ENCODE measurements around the gene IL12RB1.

IL12RB1 gene

DNA sequence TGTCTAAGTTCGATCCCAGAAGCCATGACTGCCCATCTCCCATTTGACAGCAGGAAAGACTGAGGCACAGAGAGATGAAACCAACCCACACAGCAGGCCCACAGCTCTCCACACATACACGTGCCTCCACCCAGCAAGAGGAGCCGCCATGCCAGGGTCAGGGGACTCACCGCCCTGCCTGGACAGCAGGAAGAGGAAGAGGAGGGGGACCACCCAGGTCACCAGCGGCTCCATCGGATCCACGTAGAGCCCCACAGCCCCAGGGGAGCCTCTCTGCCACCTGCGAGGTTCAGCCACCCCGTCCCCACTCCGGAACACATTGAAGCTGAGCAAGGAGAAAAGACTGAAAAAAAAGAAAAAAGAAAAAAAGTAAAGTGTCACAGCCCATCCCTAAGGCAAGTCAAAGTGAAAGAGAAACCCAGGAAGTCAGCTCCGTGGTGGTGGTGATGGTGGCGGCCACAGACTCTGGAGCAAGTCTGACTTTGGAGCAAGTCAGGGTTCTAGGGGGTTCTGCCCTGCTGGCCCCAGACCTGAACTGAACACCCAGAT is at the start of gene IL12RB1:
IL12RB1 (minus strand) TSS at position 345 of the 549 bp plus-strand sequence; CDS start at position 234, 111 bp downstream.
- peak; percentile 54 for DNase-seq

DNA sequence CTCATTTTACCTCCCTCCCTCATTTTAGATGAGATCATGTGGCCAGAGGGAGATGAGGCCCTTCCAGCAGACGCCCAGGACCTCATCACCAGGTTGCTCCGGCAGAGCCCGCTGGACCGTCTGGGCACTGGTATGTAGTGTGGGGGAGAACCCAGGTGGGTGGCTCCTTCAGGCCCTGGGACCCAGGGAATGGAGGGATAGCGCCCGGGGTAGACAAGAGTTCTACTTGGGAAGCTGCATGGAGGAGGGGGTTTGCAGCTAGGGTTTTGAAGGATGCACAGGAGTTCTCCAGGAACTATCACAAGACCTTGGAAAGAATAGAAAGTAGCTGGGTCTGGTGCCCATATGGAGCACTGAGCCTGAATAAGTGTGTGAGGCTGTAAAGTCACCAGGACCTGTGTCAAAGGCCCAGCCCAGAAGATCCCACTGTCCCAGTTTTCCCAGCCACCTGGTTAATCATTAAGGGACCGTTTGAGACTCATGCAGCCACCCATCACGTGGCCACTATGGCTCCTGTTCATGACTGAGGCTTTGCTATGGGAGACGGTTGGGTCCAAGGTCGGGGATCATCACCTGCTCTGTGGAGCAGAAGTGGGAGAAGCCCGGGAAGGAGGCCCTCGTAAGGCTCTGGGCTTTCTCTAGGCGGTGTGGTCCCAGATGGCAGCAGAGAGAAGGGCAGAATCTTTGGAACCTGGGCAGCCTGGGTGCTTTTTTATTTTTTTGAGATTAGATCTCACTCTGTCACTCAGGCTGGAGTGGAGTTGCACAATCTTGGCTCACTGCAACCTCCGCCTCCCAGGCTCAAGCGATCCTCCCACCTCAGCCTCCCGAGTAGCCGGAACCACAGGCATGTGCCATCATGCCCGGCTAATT is 49.2 kb upstream of the IL12RB1 start:
- DNase-seq = no peak

- no peak for DNase-seq
Observed at GRCh38 chr19:18131841-18132596, 45.3 kb upstream of the IL12RB1 start.

GRCh38 chr19:18130523-18131242 is 43.9 kb upstream of the IL12RB1 start:
- no peak for DNase-seq

- no peak for DNase-seq
Observed at GRCh38 chr19:18128805-18129204, 42.1 kb upstream of the IL12RB1 start.

DNA sequence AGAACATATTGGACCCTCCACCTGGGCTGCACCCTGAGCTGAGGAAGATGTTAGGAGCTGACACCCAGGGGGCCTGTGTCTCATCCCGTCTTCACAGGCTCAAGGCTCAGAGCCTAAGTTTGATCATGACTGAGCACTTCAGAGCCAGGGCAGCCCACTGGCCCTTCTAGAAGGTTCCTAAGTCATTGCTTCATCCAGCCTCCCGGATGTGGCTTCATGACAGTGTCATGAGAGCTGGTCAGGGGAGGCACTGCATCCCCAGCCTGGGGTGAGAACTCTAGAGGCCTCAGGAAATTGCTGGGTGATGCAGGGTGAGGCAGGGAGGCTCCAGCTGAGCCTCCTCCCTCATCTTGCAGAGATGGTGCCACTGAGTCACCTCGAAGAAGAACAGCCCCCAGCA is 41.3 kb upstream of the IL12RB1 start:
- DNase-seq = no peak

DNA sequence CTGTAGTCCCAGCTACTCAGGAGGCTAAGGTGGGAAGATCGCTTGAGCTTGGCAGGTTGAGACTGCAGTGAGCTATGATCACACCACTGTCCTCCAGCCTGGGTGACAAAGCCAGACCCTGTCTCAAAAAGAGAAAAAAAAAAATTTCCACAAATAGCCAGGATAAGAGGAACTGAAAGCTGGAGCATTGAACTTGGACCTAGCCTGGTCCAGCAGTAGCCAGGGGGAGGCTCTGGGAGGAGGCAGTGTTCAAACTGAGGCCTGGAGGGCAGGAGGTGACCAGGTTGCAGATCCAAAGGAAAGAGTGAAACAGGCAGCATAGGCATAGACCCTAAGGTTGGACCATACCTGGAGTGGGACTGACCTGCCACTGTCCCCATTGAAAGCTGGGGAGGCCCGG is 39.4 kb upstream of the IL12RB1 start:
- DNase-seq = no peak

DNA sequence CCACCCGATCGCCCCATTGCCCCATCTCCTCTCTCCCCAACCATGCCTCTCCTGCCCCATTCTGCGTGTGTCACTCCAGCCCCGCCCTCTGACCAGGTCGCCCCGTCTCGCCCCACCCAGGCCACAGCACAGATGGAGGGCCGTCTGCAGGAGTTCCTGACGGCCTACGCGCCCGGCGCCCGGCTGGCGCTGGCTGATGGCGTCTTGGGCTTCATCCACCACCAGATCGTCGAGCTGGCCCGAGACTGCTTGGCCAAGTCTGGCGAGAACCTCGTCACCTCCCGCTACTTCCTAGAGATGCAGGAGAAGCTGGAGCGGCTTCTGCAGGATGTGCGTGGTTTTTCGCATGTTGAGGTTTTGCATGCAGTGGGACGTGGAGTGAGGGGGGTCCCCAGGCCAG is 37.1 kb upstream of the IL12RB1 start:
- DNase-seq = no peak

- no peak for DNase-seq
Observed at GRCh38 chr19:18122860-18123795, 36.4 kb upstream of the IL12RB1 start.

DNA sequence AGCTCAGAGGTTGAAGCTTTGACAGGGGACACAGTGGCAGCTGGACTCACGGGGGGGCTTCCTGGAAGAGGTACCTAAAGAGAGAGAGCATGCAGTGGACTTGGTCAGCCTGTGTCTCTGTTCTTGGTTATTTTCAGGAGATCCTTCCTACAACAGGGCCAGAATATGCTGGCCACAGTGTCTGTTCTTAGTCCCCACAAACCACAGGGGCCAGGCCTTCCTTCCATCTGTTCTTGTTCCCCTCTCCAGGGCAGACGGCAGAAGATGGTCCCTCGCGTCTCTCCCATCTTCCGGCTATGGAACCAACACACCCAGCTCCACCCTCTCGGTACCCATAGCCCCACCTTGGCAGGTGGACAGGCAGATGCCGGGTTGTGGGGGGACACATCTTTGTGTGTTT is 35.7 kb upstream of the IL12RB1 start:
- no peak for DNase-seq

DNA sequence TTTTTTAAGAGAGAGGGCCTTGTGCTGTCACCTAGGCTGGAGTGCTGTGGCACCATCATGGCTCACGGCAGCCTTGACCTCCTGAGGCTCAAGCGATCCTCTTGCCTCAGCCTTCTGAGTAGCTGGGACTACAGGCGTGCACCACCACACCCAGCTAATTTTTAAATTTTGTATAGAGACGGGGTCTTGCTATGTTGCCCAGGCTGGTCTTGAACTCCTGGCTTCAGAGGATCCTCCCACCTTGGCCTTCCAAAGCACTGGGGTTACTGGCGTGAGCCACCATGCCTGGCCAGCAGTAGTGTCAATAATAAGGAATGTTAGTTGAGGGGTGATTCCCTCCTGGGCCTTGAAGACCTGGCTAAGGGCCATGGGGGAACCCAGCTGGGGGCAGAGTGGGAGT is 34.4 kb upstream of the IL12RB1 start:
- no peak for DNase-seq

DNA sequence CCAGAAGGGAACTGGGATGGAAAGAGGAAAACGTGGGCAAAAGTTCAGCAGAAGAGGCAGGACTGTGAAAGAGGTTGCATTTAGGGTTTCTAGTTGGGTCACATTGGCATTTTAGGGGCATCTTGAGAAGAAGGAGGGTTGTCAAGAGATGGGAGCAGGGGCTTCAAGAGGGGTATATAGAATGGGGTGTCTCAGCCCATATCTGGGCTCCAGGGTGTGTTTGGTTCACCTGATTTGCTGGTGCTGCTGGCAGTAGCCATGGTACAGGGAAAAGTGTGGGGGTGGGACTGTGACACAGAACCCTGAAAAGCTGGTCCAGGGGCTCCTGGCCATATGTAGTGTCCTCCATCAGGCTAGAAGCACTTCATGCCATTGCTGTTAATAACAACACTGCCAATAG is 33.4 kb upstream of the IL12RB1 start:
- DNase-seq = no peak

DNA sequence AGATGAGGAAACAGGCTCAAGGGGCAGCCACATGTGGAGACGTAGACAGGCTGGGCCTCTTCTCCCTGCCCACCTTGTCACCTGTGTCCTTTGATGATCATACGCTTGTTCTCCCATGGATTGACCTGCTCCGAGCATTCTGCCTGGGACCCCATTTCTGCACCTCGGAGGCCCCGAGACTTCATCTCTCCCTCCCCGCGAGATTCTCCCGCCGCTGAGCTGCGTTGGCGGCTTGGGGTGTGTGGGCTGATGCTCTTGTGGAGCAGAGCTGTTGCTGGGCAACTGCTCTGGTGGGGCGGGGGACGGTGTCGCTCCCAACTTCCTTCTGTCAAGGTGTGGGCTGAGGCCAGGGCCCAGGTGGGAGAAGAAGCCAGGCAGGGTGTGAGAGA is 33.0 kb upstream of the IL12RB1 start:
- peak; percentile 53 for DNase-seq

DNA sequence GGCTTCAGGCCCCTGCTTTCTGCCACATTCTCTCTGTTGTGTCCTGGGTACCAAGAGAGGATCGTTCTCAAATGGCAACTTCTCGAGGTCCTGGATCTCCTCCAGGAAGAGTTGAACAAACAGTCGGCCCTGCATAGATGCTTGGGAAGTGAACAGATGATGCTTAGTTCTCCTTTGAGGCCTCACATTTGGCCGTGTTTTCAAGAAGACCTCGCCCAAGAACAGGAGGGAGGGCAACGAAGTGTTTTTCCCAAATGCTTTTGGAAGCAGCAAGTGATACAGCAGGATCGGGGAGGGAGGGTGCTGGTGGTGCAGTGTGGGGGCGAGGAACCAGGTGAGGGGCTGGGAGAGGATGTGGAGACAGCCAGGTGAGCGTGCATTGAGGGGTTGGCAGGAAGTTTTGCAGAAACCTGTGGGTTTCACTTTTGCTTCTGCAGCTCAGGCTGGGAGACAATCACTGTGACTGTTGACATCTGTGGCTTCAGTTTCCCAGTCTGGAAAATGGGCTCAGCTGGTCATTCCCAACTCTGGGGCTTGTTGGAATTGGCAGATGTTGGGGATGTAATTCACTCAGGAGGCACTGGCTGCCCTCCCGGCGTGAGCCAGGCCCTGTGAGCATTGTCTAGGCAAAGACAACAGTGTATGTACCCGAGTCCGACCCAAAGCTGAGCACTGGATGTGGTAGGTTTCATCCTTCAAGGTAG is 32.4 kb upstream of the IL12RB1 start:
- DNase-seq = peak; percentile 53

- no peak for DNase-seq
Observed at GRCh38 chr19:18118420-18119012, 31.8 kb upstream of the IL12RB1 start.

DNA sequence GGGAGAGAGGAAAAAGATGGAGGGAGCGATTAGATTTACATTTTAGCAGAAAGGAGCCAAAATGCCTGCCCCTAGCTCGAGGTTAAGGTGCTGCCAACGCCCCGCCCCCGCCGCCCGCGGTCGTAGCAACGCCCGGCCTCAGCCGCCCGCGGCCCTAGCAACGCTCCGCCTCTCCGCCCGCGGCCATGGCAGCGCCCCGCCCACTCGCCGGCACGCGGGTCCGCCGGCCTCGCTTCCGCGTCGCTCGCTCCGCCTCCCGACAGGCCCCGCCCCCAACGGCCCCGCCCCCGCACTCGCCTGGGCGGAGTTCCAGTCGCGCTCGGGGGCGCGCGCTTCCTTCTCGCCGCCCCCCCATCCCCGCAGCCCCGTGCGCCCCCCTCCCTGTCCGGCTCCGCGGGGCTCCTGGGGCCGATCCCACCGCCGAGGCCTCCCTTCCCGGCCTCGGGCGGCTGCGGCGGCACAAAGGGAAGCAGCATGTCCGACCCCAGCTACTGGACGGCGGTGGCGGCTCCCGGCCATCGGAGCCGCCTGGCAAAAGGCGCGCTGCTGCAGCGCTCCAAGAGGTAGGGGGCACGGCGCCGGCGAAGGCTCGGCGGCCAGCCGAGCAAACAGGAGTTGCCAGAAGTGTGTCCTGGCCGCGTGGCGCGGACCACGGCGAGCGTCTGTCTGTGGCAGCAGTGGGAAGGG is 31.1 kb upstream of the IL12RB1 start:
- peak; percentile 93 for DNase-seq

DNA sequence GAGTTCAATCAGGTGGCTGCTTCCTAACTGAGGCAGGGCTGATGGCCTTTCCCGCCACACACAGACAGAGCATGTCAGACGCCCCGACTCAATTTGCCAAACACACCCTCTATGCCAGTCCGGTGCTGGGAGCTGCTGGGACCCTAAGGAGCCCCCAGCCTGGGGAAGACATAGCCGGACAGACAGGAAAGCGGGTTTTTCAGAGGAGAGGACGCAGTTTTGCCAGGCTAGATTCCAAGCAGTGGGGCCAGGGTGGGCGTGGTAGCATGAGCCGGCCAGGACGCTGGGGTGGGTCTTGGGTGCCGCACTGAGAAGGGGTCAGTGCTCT is 30.6 kb upstream of the IL12RB1 start:
- no peak for DNase-seq

GRCh38 chr19:18114483-18114882 is 27.7 kb upstream of the IL12RB1 start:
- no peak for DNase-seq

DNA sequence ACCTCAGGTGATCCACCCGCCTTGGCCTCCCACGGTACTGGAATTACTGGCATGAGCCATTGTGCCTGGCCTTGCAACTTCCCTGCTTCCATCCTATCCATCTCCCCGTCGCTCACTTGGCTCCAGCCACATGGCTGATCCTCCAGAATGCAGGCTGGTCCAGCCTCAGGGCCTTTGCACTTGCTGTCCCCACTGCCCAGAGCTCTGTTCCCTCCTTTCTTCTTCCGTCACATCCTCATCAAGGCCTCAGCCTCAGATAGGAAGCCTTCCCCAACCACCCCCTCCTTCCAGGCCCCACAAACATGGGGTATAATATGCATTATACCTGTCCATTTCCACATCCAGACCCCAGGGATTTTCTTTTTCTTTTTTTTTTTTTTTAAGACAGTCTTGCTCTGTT is 27.1 kb upstream of the IL12RB1 start:
- DNase-seq = no peak

DNA sequence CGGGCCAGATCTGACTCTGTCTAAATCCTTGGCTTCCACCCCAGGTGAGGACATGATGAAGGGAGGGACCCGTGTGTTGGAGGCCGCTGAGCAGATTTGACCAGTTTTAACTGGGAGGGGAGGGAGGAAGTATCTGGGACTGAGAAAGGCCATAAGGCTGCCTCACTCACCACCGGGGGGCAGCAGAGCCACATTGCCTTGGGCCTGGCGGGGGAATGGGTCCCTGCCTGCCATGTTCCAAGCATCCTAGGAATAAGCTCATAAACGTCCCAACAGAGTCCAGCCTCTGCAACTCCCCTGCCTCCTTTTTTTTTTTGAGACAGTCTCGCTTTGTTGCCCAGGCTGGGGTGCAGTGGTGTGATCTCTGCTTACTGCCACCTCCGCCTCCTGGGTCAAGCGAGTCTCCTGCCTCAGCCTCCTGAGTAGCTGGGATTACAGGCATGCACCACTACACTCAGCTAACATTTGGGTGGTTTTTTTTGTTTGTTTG is 26.3 kb upstream of the IL12RB1 start:
- peak; percentile 80 for DNase-seq
